Stomach (tissue), 4 donors: ENCODE results near the gene AKAP13.

ENCODE experiments used
- EP300 ChIP-seq: sonication (generic); formaldehyde crosslinking; IDR thresholded peaks from one replicate; pipeline ENCODE4 v1.6.1; 2017; ENCODE audit warnings: antibody characterized with exemption
- TF ChIP-seq, protein P1 (sequence below), 7 experiments: fragments of 450-650 bp in 4 of 7; fragments of 200-600 bp in 3 of 7; sonication (generic) in 3 of 7; IDR thresholded peaks; one replicate each; pipeline ENCODE4 v1.5.1; 2016 to 2019; ENCODE audit warnings: antibody characterized with exemption in 7 of 7, control low read depth in 2 of 7, mild to moderate bottlenecking in 1 of 7

DNA sequence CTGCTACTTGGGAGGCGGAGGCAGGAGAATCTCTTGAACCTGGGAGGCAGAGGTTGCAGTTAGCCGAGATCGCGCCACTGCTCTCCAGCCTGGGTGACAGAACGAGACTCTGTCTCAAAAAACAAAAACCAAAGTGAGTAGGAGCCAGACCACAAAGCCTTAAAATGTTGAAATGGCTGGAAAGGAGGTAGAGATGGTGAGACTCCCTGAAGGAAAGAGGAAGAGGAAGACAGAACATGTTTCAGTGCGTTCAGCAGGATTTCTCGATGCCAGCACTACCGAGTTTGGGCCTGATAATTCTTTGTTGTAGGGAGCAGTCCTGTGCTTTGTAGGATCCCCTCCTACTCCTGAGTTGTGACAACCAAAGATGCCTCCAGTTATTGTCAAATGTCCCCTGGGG lies 189.9 kb downstream of the AKAP13 start:
- TF ChIP-seq, protein P1, sequence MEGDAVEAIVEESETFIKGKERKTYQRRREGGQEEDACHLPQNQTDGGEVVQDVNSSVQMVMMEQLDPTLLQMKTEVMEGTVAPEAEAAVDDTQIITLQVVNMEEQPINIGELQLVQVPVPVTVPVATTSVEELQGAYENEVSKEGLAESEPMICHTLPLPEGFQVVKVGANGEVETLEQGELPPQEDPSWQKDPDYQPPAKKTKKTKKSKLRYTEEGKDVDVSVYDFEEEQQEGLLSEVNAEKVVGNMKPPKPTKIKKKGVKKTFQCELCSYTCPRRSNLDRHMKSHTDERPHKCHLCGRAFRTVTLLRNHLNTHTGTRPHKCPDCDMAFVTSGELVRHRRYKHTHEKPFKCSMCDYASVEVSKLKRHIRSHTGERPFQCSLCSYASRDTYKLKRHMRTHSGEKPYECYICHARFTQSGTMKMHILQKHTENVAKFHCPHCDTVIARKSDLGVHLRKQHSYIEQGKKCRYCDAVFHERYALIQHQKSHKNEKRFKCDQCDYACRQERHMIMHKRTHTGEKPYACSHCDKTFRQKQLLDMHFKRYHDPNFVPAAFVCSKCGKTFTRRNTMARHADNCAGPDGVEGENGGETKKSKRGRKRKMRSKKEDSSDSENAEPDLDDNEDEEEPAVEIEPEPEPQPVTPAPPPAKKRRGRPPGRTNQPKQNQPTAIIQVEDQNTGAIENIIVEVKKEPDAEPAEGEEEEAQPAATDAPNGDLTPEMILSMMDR (IDR thresholded peaks at IDR 0.05): no peak
- no peak for TF ChIP-seq EP300
